Fibroblast of mammary gland (primary cell): ENCODE data around the gene SRRM5.

Source experiments
- DNase-seq: peaks from one replicate; pipeline ENCODE4 v3.0.0-alpha.2; 2010; ENCODE audit warnings: low read depth
- H3K4me3 ChIP-seq: 2 replicates; pipeline ENCODE4 v1.5.1; 2011; ENCODE audit warnings: low read depth, mild to moderate bottlenecking, low read length, moderate library complexity; ENCODE audit not compliant: control insufficient read depth
- TF ChIP-seq, protein P1 (sequence below): conservative IDR thresholded peaks from 2 replicates; pipeline ENCODE4 v1.5.1; 2011; ENCODE audit warnings: low read depth, low read length, inconsistent platforms; ENCODE audit not compliant: control insufficient read depth, insufficient read depth

Gene SRRM5

DNA sequence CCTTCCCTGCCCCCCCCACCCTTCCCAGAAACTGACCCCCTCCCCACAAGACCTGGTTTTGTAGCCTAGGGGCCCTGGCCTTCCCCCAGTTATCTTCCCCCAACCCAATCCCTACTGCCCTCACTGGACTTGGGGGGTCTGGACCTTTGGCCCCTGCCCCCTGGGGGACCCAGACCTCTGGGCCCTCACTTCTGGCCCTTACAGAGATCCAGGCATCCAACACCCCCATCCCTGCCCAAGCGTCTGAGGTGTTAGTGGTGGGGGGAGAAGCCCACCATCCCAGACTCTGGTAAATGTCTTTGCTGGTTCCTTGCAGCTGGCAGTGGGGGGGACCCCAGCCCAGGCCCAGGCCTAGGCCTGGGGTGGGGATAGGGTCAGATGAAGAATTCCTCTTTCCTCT, 11.1 kb downstream of the SRRM5 start:
- DNase-seq, result no peak
- H3K4me3 ChIP-seq, result no peak overlapping the region
- TF ChIP-seq, protein P1, sequence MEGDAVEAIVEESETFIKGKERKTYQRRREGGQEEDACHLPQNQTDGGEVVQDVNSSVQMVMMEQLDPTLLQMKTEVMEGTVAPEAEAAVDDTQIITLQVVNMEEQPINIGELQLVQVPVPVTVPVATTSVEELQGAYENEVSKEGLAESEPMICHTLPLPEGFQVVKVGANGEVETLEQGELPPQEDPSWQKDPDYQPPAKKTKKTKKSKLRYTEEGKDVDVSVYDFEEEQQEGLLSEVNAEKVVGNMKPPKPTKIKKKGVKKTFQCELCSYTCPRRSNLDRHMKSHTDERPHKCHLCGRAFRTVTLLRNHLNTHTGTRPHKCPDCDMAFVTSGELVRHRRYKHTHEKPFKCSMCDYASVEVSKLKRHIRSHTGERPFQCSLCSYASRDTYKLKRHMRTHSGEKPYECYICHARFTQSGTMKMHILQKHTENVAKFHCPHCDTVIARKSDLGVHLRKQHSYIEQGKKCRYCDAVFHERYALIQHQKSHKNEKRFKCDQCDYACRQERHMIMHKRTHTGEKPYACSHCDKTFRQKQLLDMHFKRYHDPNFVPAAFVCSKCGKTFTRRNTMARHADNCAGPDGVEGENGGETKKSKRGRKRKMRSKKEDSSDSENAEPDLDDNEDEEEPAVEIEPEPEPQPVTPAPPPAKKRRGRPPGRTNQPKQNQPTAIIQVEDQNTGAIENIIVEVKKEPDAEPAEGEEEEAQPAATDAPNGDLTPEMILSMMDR, result no peak

GRCh38 chr19:43623889-43624670, 12.2 kb downstream of the SRRM5 start:
- DNase-seq, result no peak
- H3K4me3 ChIP-seq, result no peak overlapping the region
- TF ChIP-seq, protein P1, result no peak

- TF ChIP-seq, protein P1, result peak; percentile 17
- no peak overlapping the region for H3K4me3 ChIP-seq
- DNase-seq, result peak; percentile 61
These were observed 13.0 kb downstream of the SRRM5 start for GRCh38 chr19:43624933-43625332.

GRCh38 chr19:43625918-43626579, 14.2 kb downstream of the SRRM5 start:
- H3K4me3 ChIP-seq, result no peak overlapping the region
- TF ChIP-seq, protein P1, result no peak
- peak; percentile 50 for DNase-seq

GRCh38 chr19:43626838-43627237, 14.9 kb downstream of the SRRM5 start:
- no peak overlapping the region for H3K4me3 ChIP-seq
- DNase-seq, result no peak
- TF ChIP-seq, protein P1, result no peak

DNA sequence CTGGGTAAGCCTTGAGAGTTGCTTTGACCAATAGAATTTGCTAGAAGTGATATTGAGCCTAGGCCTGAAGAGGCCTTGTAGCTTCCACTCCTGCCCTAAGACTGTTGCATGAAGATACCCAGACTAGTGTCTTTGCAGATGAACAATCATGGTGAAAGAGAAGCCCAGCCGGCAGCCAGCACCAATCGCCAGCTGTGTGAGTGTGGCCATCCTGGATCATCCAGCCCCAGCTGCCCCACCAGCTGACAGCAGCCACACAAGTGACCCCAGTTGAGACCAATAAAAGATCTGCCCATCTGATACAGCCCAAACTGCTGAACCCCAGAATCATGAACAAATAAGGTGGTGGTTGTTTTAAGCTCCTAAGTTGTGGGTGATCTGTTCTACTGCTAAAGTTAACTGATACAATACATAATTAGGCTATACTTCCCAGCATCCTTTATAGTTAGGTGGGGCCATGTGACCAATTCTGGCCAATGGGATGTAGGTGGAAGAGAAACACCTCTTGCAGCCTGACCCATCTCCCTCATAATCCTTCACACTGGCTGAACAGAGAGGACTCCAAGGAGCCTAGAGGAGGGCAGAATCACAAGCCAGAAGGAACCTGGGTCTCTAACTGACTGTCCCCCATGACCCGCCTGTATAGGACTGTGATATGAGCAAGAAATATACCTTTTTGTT, 16.9 kb downstream of the SRRM5 start:
- TF ChIP-seq, protein P1, result no peak
- H3K4me3 ChIP-seq, result no peak overlapping the region
- DNase-seq, result no peak
